ENCODE data around the gene DDX19B.

DNA sequence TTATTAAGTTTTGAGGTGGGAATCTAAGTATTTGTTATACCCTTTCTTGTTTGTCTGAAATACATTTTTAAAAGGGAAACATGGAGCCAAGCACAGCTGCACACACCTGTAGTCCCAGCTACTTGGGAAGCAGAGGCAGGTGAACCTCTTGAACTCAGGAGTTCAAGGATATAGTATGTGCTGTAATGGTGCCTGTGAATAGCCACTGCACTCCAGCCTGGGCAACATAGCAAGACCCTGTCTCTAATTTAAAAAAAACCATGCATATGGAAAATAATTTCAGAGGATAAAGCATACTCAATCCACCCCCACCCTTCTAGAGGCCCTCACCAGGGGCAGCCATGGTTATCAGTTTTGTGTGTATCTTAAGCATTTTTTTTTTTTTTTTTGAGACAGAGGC, 3.4 kb upstream of the DDX19B start:
- TF ChIP-seq CTCF (optimal IDR thresholded peaks at IDR 0.05 in 1 of 3, IDR thresholded peaks at IDR 0.05 in 1 of 3, conservative IDR thresholded peaks at IDR 0.05 in 1 of 3; ENCODE audit: extremely low read depth in 1 of 3, insufficient read depth in 2 of 3, low read length in 3 of 3) (no peak), EZH2 (IDR thresholded peaks at IDR 0.05; ENCODE audit: low read length) (no peak)
